Measurements from ENCODE around the gene NCAPG2.

GRCh38 chr7:158672975-158673374 is 31.6 kb downstream of the NCAPG2 start:
- no peak for TF ChIP-seq GATA3 (IDR thresholded peaks at IDR 0.05; ENCODE audit: low read depth, low read length)
- no peak for TF ChIP-seq GATA2 (IDR thresholded peaks at IDR 0.05; ENCODE audit: low read depth, low read length)
